Measurements from ENCODE around the gene AMT. TPM values are rescaled to one million over a fixed set of nuclear protein-coding genes. Genes with fewer than 3 reads are reported as not detected.

Gene AMT
- total and polyA plus RNA-seq, 2 of the 13 experiments (the other 11 are each of a cell fraction or from before 2014, with no cell fraction given), result 35.3 to 59.0 TPM

DNA sequence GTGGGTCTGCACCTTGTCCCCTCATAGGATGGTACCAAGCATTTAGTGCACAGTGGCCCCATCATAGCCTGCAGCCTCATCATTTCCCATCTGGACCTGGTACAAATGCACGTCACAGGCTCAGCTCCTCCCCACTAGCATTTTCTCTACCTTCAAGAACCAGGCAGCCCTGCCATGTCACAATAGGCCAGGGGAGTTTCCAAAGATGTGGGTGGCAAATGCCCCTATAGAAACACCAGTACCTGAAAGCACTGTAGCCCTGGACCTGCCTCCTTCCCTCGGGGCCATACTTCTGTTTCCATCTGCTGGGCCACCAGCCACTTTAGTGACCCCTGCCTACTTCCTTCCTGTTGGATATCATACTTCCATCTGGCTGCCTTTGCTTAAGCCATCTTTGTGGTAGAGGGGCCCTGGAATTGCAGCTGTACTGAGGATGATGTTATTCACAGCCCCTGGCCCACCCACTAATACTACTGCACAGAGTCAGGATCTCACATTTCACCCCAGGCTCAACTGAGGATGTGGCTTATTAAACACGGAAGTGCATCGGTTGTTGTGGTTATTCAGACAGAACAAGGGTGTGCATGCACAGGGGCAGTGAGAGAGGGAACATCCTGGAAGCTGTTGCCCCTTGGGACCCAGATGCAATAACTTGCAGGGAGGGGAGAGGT is 6.2 kb downstream of the AMT start (continued):
- TF ChIP-seq, protein P1, sequence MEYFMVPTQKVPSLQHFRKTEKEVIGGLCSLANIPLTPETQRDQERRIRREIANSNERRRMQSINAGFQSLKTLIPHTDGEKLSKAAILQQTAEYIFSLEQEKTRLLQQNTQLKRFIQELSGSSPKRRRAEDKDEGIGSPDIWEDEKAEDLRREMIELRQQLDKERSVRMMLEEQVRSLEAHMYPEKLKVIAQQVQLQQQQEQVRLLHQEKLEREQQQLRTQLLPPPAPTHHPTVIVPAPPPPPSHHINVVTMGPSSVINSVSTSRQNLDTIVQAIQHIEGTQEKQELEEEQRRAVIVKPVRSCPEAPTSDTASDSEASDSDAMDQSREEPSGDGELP (IDR thresholded peaks at IDR 0.05; ENCODE audit: borderline replicate concordance, low read depth), result no peak
- TF ChIP-seq ZNF367 (CRISPR knock-in tag; IDR thresholded peaks at IDR 0.05; ENCODE audit: borderline replicate concordance), result no peak
- TF ChIP-seq, protein P2, sequence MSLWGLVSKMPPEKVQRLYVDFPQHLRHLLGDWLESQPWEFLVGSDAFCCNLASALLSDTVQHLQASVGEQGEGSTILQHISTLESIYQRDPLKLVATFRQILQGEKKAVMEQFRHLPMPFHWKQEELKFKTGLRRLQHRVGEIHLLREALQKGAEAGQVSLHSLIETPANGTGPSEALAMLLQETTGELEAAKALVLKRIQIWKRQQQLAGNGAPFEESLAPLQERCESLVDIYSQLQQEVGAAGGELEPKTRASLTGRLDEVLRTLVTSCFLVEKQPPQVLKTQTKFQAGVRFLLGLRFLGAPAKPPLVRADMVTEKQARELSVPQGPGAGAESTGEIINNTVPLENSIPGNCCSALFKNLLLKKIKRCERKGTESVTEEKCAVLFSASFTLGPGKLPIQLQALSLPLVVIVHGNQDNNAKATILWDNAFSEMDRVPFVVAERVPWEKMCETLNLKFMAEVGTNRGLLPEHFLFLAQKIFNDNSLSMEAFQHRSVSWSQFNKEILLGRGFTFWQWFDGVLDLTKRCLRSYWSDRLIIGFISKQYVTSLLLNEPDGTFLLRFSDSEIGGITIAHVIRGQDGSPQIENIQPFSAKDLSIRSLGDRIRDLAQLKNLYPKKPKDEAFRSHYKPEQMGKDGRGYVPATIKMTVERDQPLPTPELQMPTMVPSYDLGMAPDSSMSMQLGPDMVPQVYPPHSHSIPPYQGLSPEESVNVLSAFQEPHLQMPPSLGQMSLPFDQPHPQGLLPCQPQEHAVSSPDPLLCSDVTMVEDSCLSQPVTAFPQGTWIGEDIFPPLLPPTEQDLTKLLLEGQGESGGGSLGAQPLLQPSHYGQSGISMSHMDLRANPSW (CRISPR knock-in tag; IDR thresholded peaks at IDR 0.05; ENCODE audit: borderline replicate concordance), result no peak
- TF ChIP-seq MAFK (conservative IDR thresholded peaks at IDR 0.05 in 1 of 2, IDR thresholded peaks at IDR 0.05 in 1 of 2; ENCODE audit: low read length in 2 of 2), result no peak
- TF ChIP-seq, protein P3, sequence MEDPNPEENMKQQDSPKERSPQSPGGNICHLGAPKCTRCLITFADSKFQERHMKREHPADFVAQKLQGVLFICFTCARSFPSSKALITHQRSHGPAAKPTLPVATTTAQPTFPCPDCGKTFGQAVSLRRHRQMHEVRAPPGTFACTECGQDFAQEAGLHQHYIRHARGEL (CRISPR knock-in tag; IDR thresholded peaks at IDR 0.05), result no peak

DNA sequence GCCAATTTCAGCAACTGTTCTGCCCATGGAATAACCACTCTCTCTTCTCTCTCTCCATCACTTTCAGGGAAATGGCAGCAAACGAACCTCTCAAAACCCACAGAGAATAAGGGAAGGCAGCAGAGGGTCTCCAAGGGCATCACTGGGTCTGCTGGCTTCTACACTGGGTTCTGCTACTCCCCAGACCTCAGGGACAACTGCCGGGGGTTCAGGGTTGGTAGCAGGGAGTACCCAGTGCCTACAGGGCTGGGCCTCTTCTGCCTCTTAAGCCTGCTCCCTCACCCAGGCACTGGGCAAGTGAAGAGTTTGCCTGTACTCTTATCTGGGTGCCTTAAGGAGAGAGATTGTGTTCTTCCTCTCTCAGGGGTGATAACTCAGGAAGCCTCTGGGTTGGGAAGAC is 7.5 kb downstream of the AMT start:
- H3K27me3 ChIP-seq (ENCODE audit: control insufficient read depth in 1 of 2, insufficient read depth in 2 of 2, low read length in 2 of 2), result no peaks in the 10 kb centered on the region; a peak in 1 of 5 replicates
- intact Hi-C loops (cut with micrococcal nuclease; ENCODE audit: unreplicated experiment), result loop anchor here (5.0 kb wide), 2 partner anchors 57 to 322 kb away; partner anchors contain the start of genes GPX1 and QRICH1
- H3K4me3 ChIP-seq (replicated peaks in 1 of 3; ENCODE audit: insufficient read depth in 1 of 3, low read depth in 2 of 3, low read length in 3 of 3), result no peak overlapping the region
- no TSS peak for BruUV-seq (replicated peaks)
- peaks cover 34% of the 10 kb centered on the region for H3K79me2 ChIP-seq (ENCODE audit: insufficient read depth, low read length)
- H3K9me3 ChIP-seq (ENCODE audit: low read length), result no peaks in the 10 kb centered on the region
- no peak overlapping the region for H3K9ac ChIP-seq (ENCODE audit: insufficient read depth, low read depth, low read length)
- H3K36me3 ChIP-seq (replicated peaks in 1 of 2; ENCODE audit: control insufficient read depth in 1 of 2, insufficient read depth in 2 of 2, low read length in 2 of 2), result peaks cover 0 to 6% of the 10 kb centered on the region in 2 experiments; a peak in 2 of 5 replicates
- in situ Hi-C loops (cut with HindIII; ENCODE audit: extremely low pct_ligation_motif_present, low pct_unique_long_range_greater_than_20kb), result no loop called here
- FAIRE-seq (no peak), ATAC-seq (no peak), DNase-seq (ENCODE audit: low spot score) (no peak)
- H4K20me1 ChIP-seq (ENCODE audit: insufficient read depth, low read length), result peaks cover 14% of the 10 kb centered on the region
- H3K27ac ChIP-seq (ENCODE audit: extremely low read length, insufficient read depth, low read length), result no peak overlapping the region
- peaks cover 41% of the 10 kb centered on the region for H3K4me1 ChIP-seq (ENCODE audit: insufficient read depth, low read length)
- CTCF ChIA-PET (ENCODE audit: low intra/inter-chr PET ratio, low total read pairs), result interaction anchor here (1.9 kb wide), 1 partner anchor 34 kb away, joined by 15 read pairs; no protein-coding TSS in a partner anchor
- H2AFZ ChIP-seq (ENCODE audit: low read length), result no peak overlapping the region
- POLR2A ChIA-PET, result interaction anchor here (0.9 to 3.1 kb wide), 3 partner anchors 8 to 17 kb away, joined by 5 to 9 read pairs (median 8); partner anchors contain the start of genes AMT and NICN1
- no peak overlapping the region for H3K4me2 ChIP-seq (ENCODE audit: low read depth, low read length)
- WGBS (ENCODE audit: low lambda C conversion rate), result 75% methylated on average over 1 of the region's 2 CpGs
- TF ChIP-seq ZNF777 (CRISPR knock-in tag; IDR thresholded peaks at IDR 0.05), result no peak
- TF ChIP-seq, protein P4, sequence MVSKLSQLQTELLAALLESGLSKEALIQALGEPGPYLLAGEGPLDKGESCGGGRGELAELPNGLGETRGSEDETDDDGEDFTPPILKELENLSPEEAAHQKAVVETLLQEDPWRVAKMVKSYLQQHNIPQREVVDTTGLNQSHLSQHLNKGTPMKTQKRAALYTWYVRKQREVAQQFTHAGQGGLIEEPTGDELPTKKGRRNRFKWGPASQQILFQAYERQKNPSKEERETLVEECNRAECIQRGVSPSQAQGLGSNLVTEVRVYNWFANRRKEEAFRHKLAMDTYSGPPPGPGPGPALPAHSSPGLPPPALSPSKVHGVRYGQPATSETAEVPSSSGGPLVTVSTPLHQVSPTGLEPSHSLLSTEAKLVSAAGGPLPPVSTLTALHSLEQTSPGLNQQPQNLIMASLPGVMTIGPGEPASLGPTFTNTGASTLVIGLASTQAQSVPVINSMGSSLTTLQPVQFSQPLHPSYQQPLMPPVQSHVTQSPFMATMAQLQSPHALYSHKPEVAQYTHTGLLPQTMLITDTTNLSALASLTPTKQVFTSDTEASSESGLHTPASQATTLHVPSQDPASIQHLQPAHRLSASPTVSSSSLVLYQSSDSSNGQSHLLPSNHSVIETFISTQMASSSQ (IDR thresholded peaks at IDR 0.05; ENCODE audit: low read depth), result no peak
- TF ChIP-seq, protein P4 (CRISPR knock-in tag; IDR thresholded peaks at IDR 0.05; ENCODE audit: borderline replicate concordance), result no peak
- TF ChIP-seq KLF13 (CRISPR knock-in tag; IDR thresholded peaks at IDR 0.05), result no peak
- TF ChIP-seq RCOR2 (CRISPR knock-in tag; IDR thresholded peaks at IDR 0.05), result no peak
- TF ChIP-seq, protein P5, sequence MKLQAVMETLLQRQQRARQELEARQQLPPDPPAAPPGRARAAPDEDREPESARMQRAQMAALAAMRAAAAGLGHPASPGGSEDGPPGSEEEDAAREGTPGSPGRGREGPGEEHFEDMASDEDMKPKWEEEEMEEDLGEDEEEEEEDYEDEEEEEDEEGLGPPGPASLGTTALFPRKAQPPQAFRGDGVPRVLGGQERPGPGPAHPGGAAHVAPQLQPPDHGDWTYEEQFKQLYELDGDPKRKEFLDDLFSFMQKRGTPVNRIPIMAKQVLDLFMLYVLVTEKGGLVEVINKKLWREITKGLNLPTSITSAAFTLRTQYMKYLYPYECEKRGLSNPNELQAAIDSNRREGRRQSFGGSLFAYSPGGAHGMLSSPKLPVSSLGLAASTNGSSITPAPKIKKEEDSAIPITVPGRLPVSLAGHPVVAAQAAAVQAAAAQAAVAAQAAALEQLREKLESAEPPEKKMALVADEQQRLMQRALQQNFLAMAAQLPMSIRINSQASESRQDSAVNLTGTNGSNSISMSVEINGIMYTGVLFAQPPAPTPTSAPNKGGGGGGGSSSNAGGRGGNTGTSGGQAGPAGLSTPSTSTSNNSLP (IDR thresholded peaks at IDR 0.05; ENCODE audit: low read depth, low read length), result no peak
- no peak for TF ChIP-seq ZNF562 (CRISPR knock-in tag; IDR thresholded peaks at IDR 0.05; ENCODE audit: borderline replicate concordance)

Measured in HepG2 (cell line).